GM18507 (cell line): ENCODE data around the gene CHCHD6.

Experiments
- DNase-seq: peaks from one replicate; pipeline ENCODE4 v3.0.0; 2011; ENCODE audit warnings: low read depth; ENCODE audit not compliant: insufficient read length; ENCODE audit errors: extremely low spot score
- FAIRE-seq: peaks from 2 replicates; lab custom pipeline; 2011; peaks lifted over from hg19 to GRCh38; lab: Jason Lieb, UNC

The CHCHD6 gene

DNA sequence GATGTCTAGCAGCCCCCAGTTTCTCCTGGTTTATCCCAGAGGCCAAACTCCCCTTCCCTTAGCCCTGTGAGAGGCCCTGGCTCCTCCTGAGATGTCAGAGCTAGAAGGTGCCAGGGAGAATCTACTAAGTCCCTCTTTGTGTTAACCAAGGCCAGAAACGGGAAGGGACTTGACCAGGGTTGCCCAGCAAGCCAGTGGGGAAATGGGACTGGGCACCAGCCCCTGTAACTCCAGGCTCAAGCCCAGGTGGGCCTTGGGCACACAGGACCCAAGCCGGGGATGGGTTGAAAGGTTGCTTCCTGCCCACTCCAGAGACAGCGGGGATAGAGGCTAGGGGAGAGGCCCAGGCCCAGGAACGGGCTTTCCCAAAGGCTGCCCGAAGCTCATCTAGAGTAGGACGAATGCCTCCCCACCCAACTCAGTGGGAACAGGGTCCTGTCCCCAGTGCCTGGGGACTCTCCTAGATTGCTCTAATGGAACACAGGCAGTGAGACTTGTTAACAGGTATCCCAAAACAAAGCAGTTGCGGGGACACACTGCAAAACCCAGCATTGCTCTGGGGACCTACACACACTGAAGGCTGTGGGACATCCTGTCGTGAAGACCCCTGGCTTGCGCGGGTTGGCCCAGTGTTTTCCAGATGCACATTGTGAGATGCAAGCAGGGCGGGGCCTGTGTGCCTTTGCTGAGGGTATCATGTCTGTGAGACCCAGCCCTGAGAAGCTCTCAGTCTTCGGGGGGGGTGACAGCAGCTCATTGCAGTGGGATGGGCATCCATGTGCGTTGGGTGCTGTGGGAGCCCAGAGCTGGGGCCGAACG, 36.2 kb upstream of the CHCHD6 start:
- DNase-seq (no peak), FAIRE-seq (no peak)

DNA sequence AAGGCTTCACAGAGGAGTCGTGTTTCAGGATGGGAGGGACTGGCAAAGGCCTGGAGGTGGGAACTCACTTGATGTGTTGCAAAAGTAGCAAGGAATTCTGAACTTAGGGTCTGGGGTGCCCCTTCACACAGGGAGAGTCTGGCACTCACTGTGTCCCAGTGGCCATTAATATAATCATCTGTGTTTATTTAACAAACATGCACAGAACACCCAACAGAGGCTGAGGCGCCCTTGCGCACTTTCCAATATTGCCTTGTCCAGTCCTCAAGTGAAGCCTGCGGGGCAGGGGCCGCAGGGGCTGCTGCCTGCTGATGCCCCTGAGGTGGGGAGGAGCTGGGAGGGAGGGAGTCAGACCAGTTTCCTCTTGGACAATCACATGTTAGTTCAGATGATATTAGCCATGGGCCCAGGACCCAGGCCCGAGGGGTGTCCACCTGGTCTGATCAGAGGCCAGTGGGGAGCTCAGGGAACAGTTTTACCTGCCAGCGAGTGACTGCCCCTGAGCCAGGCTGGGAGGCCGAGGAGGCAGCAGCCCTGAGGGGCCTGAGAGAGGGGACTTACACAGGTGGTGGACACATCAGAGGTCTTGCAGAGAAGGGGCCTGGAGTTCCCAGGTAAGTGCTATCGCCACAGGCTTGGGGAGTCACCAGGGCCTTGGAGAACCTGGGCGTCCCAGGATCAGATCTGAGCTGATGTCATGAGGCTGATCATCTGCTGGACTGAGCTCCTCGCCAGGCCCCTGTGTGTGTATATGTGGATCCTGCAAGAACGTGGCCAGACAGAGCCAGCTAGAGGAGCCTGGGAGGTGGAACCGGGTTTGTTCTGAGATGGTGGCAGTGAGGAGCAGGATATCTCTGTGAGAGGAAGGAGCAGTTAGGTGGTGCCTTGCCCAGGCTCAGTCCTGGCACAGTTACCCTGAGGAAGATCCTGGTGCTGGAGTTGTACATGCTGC, 35.3 kb upstream of the CHCHD6 start:
- DNase-seq (no peak), FAIRE-seq (no peak)

DNA sequence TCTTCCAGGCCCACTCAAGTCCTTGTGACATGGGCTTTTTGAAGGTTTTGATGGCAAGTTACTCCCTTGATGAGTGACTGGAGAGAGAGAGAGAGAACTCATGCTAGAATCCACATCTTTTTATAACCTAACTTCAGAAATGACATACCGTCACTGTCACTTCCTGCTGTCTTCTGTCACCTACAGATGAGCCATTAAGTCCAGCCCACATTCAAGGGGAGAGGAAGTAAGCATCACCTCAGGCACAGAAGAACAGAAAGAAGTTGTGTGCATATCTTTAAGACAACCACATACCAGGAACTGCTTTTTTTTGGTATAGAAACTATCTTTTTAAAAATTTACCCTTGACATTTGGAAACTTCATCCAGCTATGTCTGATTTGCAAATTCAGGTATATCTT, 32.5 kb upstream of the CHCHD6 start:
- FAIRE-seq (no peak), DNase-seq (no peak)

DNA sequence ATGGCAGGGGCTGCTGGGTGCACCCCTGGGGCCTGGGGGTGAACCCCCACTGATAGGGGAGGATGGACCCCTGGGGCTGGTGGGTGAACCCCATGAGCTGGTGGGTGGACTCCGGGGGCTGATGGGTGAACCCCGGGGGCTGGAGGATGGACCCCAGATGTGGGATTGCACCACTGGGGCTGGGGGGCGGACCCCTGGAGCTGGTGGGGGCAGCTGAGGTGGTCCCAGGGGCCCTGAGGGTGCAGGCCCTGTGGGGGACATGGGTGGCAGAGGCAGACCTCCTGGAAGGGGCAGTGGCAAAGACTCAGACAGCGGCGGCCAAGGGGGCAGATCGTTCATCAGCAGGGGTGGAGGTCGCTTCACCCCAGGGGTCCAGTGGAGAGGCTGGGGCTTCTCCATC, 31.7 kb upstream of the CHCHD6 start:
- FAIRE-seq (no peak), DNase-seq (no peak)

DNA sequence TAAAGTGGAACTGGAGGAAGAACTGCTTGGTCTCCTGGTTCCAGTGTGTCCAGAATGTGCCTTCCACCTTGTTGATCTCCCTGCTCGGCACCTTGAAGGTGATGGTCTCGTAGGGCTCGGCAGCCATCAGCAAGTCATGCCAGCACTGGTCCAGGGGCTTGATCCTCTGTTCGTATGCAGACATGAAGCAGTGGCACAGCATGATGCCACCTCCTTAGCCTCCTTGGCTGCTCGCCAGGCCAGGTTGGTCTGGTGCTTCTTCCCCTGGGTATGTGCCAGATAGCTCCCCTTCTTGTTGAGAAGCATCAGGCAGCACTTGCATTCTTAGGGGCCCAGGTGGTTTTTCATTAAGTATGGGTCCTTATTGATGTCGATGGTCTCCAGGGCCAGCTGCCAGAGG, 31.3 kb upstream of the CHCHD6 start:
- no peak for FAIRE-seq

DNA sequence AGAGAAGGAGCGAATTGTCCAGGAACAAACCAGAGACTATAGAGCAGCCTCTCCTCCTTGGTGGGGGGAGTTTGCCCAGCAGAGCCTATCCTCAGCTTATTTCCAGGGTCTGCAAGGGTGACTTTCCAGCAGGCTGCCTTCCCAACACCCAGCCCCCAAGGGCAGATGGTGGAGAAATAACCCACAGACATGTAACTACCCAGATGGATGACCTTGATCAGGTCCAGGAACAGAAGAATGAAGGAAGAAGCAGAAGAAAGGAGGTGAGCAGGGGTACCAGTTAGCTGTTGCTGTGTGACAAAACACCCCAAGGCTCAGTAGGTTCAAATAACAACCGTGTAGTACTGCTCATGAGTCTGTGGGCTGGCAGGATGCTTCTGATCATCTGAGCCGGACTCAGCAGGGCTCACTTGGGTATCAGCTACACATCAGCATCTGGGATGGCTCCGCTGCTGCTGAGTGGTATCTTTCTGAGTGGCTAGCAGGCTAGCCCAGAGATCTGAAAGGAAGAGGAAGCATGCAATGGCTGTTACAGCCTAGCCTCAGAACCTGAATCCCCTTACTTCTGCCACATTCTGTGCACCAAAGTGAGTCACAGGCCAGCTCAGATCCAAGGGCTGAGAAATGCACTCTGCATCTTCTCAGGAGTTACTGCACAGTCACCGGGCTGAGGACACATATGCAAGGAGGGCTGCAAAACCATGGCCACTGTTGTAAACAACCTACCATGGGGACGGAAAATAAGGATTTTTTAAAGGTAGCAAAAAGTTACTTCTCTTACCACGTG, 26.9 kb upstream of the CHCHD6 start:
- FAIRE-seq (no peak), DNase-seq (no peak)

More for the DNA sequence above, 31.3 kb upstream of the CHCHD6 start:
- no peak for DNase-seq

DNA sequence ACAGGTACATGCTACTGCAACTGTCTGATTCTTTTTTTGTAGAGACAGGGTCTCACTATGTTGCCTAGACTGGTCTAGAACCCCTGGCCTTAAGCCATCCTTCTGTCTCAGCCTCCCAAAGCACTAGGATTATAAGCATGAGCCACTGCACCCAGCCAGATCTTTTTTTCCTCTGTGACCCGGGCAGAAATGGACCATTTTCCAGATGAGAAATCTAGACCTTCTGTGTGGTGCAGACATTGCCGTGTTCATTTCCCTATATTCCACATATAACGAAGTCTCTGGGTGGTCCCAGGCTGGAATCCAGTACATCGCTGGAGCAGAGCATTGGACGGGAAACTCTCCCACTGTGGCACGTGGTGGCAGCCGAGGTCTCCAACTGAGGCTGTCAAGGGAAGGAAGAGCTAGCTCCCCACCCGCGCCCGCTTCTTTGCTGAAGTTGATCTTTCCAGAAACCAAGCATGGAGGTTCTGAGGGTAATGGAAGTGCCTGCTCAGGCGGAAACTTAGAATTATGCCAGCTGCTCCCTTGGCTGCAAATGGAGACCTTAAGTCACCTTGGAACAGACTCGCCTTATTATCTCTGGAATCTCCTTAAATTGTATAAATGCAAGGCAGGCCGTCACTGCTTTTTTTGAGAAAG, 26.1 kb upstream of the CHCHD6 start:
- FAIRE-seq (no peak), DNase-seq (no peak)

DNA sequence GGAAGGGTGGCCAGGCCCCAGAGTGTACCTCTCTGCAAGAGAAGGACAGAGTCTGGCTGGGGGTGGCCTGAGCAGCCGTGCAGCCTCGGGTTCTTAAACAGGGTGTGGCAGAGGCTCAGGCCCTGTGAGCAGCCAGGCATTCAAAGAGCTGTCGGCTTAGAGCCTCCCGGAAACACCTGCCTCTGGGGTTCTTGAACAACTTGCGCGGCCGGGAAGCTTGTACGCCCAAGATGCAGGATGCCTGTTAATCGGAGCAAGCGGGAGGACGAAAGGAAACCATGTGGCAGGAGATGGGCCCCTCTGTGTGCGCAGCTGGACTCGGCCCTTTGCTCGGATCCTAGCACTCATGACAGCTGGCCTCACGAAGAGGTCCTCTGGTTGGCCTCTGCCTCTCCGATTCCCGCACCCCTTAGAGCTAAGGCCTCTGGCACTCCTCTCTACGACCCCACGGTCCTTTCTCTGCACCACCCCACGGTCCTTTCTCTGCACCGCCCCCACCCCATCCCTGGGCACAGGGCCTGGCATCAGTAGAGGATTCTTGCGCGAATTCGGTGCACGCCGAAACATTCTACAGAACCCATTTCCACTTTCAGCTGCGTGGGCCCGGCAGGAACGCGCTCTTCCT, 25.2 kb upstream of the CHCHD6 start:
- FAIRE-seq (no peak), DNase-seq (no peak)

DNA sequence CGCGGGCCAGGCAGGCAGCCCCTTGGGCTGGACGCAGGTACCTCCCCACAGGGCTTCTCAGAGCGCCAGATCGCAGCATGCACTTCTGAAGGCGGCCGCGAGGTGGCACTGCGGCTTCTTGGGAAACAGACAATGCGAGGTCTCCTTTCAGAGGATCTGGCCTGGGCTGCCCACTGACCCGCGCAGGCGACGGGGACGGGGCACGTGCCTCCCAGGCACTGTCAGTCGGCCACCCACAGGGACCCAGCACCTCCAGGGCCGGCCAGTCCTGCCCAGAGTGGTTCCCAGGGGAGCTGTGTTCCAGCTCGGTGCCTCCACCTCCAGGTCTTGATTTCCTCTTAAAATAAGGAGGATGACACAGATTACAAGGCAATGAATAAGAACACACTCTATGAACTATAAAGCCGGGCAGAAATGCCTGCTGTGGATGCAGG, 24.7 kb upstream of the CHCHD6 start:
- DNase-seq = peak; percentile 59
- FAIRE-seq = peak; percentile 59

DNA sequence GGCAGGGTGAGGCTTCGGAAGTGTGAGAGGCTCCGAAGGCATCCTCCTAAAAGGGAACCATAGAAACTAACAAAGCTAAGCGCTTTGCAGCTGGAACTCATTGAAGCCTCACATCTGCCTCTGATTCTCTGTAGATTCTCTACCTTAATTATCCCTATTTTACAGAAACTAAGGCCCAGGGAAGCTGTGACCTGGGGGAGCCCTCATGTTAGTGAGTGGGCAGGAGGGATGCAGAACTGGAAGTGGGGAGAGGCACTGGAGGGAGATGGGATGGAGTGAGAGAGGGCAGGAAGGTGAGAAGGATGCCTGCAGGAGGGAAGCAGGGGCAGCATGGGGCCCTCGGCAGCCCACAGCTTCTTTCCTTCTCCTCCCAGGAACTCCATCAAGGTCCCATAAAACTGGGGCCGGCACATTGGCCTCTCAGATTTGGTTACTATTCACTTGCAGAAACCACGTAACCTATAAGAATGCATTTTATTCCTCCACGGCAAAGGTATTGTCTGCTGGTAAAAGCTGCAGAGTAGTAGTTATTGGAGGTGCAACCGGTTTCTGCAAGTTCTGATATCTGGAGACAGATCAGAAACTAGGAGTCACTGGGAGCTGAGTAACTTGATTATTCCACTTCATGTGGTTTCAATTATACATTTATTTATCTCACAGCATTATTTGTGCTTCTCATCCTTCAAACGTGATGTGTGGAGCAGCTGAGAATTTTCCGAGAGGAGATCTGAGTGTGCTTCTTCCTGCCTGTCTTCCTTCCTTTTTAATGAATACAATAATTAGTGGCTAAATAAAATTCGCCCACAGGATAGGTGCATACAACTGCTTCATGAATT, 24.0 kb upstream of the CHCHD6 start:
- FAIRE-seq = no peak
- no peak for DNase-seq

DNA sequence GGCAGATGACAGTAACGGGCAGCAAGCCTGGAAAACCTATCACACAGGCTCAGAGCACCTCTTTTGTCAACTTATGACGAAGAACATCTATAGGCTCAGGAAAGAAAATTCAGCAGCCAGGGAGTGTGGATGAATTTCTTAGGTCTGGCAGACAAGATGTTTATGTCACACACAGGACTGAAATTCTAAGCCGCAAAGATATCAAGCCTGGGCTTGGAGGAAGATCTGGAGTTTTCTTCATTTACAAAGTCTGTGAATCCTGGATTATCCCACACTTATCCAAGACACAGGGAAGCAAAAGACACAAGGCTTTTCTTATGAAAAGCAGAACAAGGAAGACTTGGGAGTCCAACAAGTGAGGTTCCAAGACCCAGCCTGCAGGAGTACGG, 23.4 kb upstream of the CHCHD6 start:
- DNase-seq (no peak), FAIRE-seq (no peak)

DNA sequence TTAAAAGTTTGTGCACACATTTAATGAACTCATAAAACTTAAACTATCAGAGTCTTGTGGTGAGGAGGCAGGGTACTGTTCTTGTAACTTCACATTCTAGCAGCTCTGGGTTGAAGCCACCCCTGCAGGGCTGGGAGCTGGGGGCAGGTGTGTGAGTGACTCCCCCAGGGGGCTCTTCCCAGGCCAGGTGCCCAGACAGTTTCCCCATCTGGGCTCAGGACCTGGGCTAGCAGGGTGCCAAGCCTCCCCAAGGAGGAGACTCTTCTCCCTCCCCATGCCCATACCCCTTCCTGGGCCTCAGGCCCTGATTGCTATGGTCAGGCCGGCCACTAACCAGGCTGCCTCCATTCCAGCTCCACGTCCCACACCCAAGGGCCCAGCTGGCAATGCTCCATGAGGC, 22.0 kb upstream of the CHCHD6 start:
- FAIRE-seq = no peak
- DNase-seq = no peak

DNA sequence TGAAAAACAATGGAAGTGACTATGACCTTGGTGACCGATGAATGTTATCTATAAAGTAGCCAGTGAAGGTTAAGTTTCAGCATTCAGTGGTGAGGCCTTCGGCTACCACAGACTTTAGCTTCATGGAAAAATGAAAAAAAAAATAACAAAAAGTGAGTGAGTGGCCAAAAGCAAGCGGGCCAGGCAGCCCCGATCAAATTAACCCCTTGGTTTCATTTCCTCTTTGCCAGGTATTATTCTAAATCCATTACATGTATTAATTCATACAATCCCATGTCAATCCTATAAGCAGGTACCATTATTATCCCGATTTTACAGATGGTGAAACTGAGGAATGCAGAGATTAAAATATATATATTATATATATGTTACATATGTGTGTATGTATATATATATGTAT, 21.0 kb upstream of the CHCHD6 start:
- no peak for DNase-seq
- FAIRE-seq = no peak

DNA sequence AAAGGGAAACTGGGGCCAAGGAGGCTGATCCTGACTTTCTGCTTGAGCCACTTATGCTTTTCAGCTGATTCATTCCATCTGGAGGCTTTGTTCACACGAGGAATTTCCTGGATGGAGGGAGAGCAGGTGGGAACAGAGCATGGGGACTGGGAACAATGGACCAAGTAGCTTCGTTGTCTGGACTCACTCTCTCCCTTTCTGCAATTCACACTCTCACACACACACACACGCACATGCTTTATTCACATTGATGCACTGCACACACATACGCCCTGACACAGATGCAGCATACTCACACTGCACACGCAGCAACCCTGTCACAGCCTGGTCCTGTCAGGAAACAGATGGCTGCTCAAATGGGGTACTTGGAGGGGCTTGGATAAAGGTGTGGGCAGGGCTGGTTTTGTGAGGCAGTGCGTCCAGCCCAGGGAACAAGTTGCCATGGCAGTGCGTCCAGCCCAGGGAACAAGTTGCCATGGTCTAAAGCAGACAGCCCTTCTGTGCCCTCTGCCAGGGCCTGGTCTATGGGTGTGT, 19.8 kb upstream of the CHCHD6 start:
- DNase-seq (no peak), FAIRE-seq (no peak)

DNA sequence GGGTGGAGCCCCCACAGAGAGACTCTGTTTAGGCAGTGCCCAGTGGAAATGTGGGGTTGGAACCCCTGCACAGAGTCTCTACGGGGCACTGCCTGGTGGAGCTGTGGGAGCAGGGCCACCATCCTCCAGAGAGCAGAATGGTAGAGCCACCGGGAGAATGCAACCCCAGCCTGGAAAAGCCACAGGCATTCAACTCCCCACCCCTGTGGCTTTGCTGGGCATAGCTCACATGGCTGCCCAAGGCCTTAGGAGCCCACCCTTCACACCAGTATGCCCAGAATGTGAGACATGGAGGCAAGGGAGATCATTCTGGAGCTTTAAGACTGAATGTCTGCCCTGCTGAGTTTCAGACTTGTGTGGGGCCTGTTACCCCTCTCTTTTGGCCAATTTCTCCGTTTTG, 19.0 kb upstream of the CHCHD6 start:
- FAIRE-seq (no peak), DNase-seq (no peak)

DNA sequence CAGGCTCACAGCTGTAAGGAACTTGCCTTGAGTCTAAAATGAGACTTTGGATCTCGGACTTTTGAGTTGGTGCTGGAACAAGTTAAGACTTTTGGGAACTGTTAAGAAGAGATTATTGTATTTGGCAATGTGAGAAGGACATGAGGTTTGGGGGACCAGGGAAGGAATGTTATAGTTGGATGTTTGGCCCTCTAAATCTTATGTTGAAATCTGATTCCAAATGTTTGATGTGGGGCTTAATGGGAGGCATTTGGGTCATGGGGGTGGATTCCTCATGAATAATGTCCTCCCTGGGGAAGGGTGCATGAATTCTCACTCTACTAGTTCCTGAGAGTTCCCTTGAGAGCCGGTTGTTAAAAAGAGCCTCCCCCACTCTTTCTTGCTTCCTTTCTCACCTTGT, 18.5 kb upstream of the CHCHD6 start:
- FAIRE-seq = no peak
- DNase-seq = no peak

DNA sequence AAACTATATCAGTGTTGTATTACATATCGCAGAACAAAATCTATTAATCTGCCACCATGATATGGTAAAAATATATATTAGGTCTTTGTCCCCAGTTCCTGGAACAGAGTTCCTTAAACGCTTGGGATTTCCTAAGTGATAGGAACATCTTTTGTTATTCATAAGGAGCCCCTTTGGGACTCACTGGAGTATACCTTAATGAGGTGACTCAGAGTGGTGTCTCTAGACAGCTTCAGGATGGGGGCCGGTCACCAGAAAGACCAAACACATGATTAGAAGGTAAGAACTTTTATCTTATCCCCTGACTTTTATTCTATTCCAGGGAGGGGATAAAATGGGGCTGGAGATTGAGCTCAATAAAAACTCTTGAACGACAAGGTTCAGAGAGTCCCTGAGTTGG, 12.3 kb upstream of the CHCHD6 start:
- FAIRE-seq (no peak), DNase-seq (no peak)

DNA sequence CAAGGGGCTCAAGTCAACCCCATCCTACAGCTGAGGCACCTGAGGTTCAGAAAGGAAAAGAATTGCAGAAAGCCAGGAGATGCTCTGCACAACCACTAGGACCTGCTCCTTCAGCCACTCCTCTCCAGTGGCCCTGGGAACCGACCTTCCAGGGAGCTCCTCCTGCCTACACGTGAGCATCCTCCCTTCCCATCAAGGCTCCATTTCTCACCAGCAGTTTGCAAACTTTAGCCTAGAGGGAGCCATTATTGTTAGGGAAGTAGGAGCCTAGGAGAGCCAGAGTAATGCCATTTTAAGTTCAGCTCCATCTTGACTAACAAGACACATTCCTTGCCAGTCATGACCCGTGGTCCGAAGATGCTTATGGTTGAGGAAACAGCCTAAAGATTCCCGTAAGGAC, 11.2 kb upstream of the CHCHD6 start:
- DNase-seq (no peak), FAIRE-seq (no peak)
